Activated CD4-positive, alpha-beta T cell treated with anti-CD3 and anti-CD28 coated beads for 4 hours (primary cell): ENCODE data around the gene CLPSL1.

ENCODE experiments used
- DNase-seq, 2 donors: peaks; one replicate each; pipeline ENCODE4 v3.0.0-alpha.2; 2020

Gene CLPSL1

GRCh38 chr6:35759426-35759825 lies 21.4 kb upstream of the CLPSL1 start:
- no peak for DNase-seq

- no peak for DNase-seq
These were observed 15.1 kb upstream of the CLPSL1 start for GRCh38 chr6:35765739-35766138.

- no peak for DNase-seq
These were observed 11.6 kb upstream of the CLPSL1 start for GRCh38 chr6:35769211-35769610.

- DNase-seq: no peak
These were observed 9.5 kb upstream of the CLPSL1 start for GRCh38 chr6:35771343-35771627.

GRCh38 chr6:35774116-35774794 lies 6.6 kb upstream of the CLPSL1 start:
- no peak for DNase-seq

GRCh38 chr6:35775031-35775430 lies 5.8 kb upstream of the CLPSL1 start:
- DNase-seq: no peak

- no peak for DNase-seq
These were observed 4.2 kb upstream of the CLPSL1 start, which contains the start of gene CLPSL2 for GRCh38 chr6:35776364-35777215. TSS of gene CLPSL2 (plus strand) at chr6:35776598. CDS start at chr6:35776619, 21 bp downstream.

- DNase-seq: no peak
These were observed 3.3 kb upstream of the CLPSL1 start for GRCh38 chr6:35777356-35778102.

- no peak for DNase-seq
These were observed 2.4 kb upstream of the CLPSL1 start for GRCh38 chr6:35778437-35778836.

- DNase-seq: no peak
These were observed 471 bp downstream of the CLPSL1 start for GRCh38 chr6:35781290-35781689.

- no peak for DNase-seq
These were observed 1.6 kb downstream of the CLPSL1 start for GRCh38 chr6:35782424-35782823.

- no peak for DNase-seq
These were observed 3.4 kb downstream of the CLPSL1 start for GRCh38 chr6:35784200-35784599.

- DNase-seq: no peak
These were observed 5.5 kb downstream of the CLPSL1 start for GRCh38 chr6:35786272-35786671.

- DNase-seq: no peak
These were observed 6.0 kb downstream of the CLPSL1 start for GRCh38 chr6:35786810-35787209.

- no peak for DNase-seq
These were observed 6.7 kb downstream of the CLPSL1 start for GRCh38 chr6:35787266-35788218.

GRCh38 chr6:35788423-35788982 lies 7.7 kb downstream of the CLPSL1 start:
- DNase-seq: no peak

GRCh38 chr6:35790683-35791082 lies 9.9 kb downstream of the CLPSL1 start:
- no peak for DNase-seq

GRCh38 chr6:35794536-35795452 lies 14.0 kb downstream of the CLPSL1 start:
- DNase-seq: no peak

GRCh38 chr6:35795453-35796071 lies 14.7 kb downstream of the CLPSL1 start:
- no peak for DNase-seq

GRCh38 chr6:35796236-35796635 lies 15.4 kb downstream of the CLPSL1 start:
- DNase-seq: no peak
